Peyer's patch (tissue), 4 donors: ENCODE data around the gene OR6V1.

Experiments
- CTCF ChIP-seq, 6 experiments: fragments of 450-650 bp in 4 of 6; fragments of 200-600 bp in 2 of 6; sonication (generic) in 1 of 6; IDR thresholded peaks; one replicate each; pipeline ENCODE4 v1.5.1; 2017 to 2019; ENCODE audit warnings: antibody characterized with exemption in 6 of 6, mild to moderate bottlenecking in 3 of 6, moderate library complexity in 1 of 6
- POLR2A ChIP-seq, 2 donors: fragments of 450-650 bp; IDR thresholded peaks; one replicate each; pipeline ENCODE4 v1.5.1; 2017; ENCODE audit warnings: antibody characterized with exemption in 2 of 2, mild to moderate bottlenecking in 2 of 2, moderate library complexity in 2 of 2

- TF ChIP-seq CTCF (IDR thresholded peaks at IDR 0.05) (no peak), POLR2A (IDR thresholded peaks at IDR 0.05) (no peak)
Measured at GRCh38 chr7:143013893-143014292, 38.2 kb upstream of the OR6V1 start.
